ENCODE measurements around the gene IL2RA.

DNA sequence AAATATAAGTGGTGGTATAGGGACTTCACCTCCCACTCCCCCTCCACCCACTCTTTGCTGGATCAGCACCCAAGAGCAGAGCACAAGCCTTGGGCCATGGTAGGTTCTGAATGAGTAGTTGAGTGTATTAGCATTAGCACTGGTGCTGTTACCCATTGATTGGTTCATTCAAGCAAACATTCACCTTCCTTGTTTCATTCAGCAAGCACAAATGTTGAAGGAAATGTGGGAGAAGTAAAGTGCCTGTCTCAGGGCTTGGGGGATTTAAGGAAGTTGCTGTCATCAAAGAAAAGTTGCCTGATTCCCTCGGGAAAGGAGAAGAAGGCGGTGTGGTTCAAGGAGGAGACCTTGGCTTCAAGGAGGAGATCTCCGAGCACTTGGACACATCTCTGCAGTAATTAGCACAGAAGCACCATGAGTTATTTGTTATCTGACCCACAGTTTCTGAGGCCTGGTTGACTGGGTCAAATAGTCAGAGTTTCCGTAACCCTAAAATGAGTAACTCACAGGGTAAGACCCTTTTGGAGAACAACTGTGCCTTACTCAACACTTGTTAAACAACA is 17.3 kb downstream of the IL2RA start:
- TF ChIP-seq, protein P1, sequence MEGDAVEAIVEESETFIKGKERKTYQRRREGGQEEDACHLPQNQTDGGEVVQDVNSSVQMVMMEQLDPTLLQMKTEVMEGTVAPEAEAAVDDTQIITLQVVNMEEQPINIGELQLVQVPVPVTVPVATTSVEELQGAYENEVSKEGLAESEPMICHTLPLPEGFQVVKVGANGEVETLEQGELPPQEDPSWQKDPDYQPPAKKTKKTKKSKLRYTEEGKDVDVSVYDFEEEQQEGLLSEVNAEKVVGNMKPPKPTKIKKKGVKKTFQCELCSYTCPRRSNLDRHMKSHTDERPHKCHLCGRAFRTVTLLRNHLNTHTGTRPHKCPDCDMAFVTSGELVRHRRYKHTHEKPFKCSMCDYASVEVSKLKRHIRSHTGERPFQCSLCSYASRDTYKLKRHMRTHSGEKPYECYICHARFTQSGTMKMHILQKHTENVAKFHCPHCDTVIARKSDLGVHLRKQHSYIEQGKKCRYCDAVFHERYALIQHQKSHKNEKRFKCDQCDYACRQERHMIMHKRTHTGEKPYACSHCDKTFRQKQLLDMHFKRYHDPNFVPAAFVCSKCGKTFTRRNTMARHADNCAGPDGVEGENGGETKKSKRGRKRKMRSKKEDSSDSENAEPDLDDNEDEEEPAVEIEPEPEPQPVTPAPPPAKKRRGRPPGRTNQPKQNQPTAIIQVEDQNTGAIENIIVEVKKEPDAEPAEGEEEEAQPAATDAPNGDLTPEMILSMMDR (IDR thresholded peaks at IDR 0.05) = no peak
- TF ChIP-seq POLR2A (IDR thresholded peaks at IDR 0.05) = no peak

All from Peyer's patch (tissue), 4 donors.